ENCODE measurements around the gene ENPEP. TPM values are rescaled to one million over a fixed set of nuclear protein-coding genes. Genes with fewer than 3 reads are reported as not detected.
A peak's percentile ranks its signal among the peaks of the same experiment; 100 is the strongest.

The ENPEP gene
- total and polyA plus RNA-seq, 8 donors = 0.19 to 11.9 (median 0.45) TPM; not detected in 1

GRCh38 chr4:110514889-110515479, 39.0 kb downstream of the ENPEP start:
- peak in 1 of 2 donors; percentile 31 for DNase-seq
- TF ChIP-seq CTCF (IDR thresholded peaks at IDR 0.05) (peak in 4 of 7 experiments; percentile 52 to 73 (median 56)), POLR2A (IDR thresholded peaks at IDR 0.05) (no peak), EP300 (IDR thresholded peaks at IDR 0.05) (no peak), POLR2AphosphoS5 (IDR thresholded peaks at IDR 0.05) (no peak)
- intact Hi-C loops (cut with DNase I; ENCODE audit: low total_unique reads) = loop anchor here (5.0 kb wide), 1 partner anchor 513 kb away; no protein-coding TSS in a partner anchor
- Histone ChIP-seq H3K36me3 (no peaks in the 10 kb centered on the region), H3K4me1 (peaks cover 0 to 12% (median 5%) of the 10 kb centered on the region in 4 donors), H3K27ac (no peak overlapping the region), H3K4me3 (no peak overlapping the region), H3K27me3 (no peaks in the 10 kb centered on the region), H3K9me3 (no peaks in the 10 kb centered on the region)

- Histone ChIP-seq H3K4me1 (peaks cover 0 to 12% (median 5%) of the 10 kb centered on the region in 4 donors), H3K9me3 (no peaks in the 10 kb centered on the region), H3K27me3 (peaks cover 0 to 6% (median 0%) of the 10 kb centered on the region in 3 donors), H3K36me3 (no peaks in the 10 kb centered on the region), H3K4me3 (peak overlapping the region; percentile 39 to 50 (median 48)), H3K27ac (peak overlapping the region in 2 of 5 donors; percentile 49 to 69)
- no peak for TF ChIP-seq EP300 (IDR thresholded peaks at IDR 0.05)
- TF ChIP-seq POLR2A (IDR thresholded peaks at IDR 0.05) = no peak
- no peak for TF ChIP-seq CTCF (IDR thresholded peaks at IDR 0.05)
- 44 to 59% (median 49%) methylated on average over 5 of the region's 5 CpGs for WGBS, 5 donors
- intact Hi-C loops (cut with DNase I; ENCODE audit: low total_unique reads) = loop anchor here (5.0 kb wide), 1 partner anchor 513 kb away; no protein-coding TSS in a partner anchor
- DNase-seq = no peak
Observed at GRCh38 chr4:110515676-110516075, 39.7 kb downstream of the ENPEP start.

GRCh38 chr4:110516106-110516922, 40.4 kb downstream of the ENPEP start:
- intact Hi-C loops (cut with DNase I; ENCODE audit: low total_unique reads) = loop anchor here (5.0 kb wide), 1 partner anchor 514 kb away; no protein-coding TSS in a partner anchor
- peak overlapping the region in 3 of 5 donors; percentile 26 to 69 (median 49) for H3K27ac ChIP-seq
- peaks cover 0 to 12% (median 0%) of the 10 kb centered on the region in 3 donors for H3K27me3 ChIP-seq
- peak; percentile 86 to 90 for DNase-seq
- peak overlapping the region; percentile 39 to 50 (median 48) for H3K4me3 ChIP-seq
- 7 to 13% (median 8%) methylated on average over 8 of the region's 8 CpGs for WGBS, 5 donors
- H3K9me3 ChIP-seq = no peaks in the 10 kb centered on the region
- peaks cover 0 to 12% (median 5%) of the 10 kb centered on the region in 4 donors for H3K4me1 ChIP-seq
- no peaks in the 10 kb centered on the region for H3K36me3 ChIP-seq
- no peak for TF ChIP-seq EP300 (IDR thresholded peaks at IDR 0.05)
- peak in 5 of 7 experiments; percentile 61 to 84 (median 74) for TF ChIP-seq CTCF (IDR thresholded peaks at IDR 0.05)
- TF ChIP-seq POLR2A (IDR thresholded peaks at IDR 0.05) = no peak
- TF ChIP-seq POLR2AphosphoS5 (IDR thresholded peaks at IDR 0.05) = peak in 2 of 3 donors; percentile 21 to 39

- no peaks in the 10 kb centered on the region for H3K36me3 ChIP-seq
- peaks cover 0 to 12% (median 5%) of the 10 kb centered on the region in 4 donors for H3K4me1 ChIP-seq
- H3K27ac ChIP-seq = no peak overlapping the region
- peaks cover 0 to 21% (median 0%) of the 10 kb centered on the region in 3 donors for H3K27me3 ChIP-seq
- peak in 5 of 7 experiments; percentile 12 to 69 (median 56) for TF ChIP-seq CTCF (IDR thresholded peaks at IDR 0.05)
- TF ChIP-seq EP300 (IDR thresholded peaks at IDR 0.05) = no peak
- peak in 1 of 2 donors; percentile 32 for DNase-seq
- intact Hi-C loops (cut with DNase I; ENCODE audit: low total_unique reads) = loop anchor here (5.0 kb wide), 1 partner anchor 517 kb away; no protein-coding TSS in a partner anchor
- no peak overlapping the region for H3K4me3 ChIP-seq
- H3K9me3 ChIP-seq = no peaks in the 10 kb centered on the region
- WGBS, 5 donors = 69 to 99% (median 82%) methylated on average over 2 of the region's 2 CpGs
Observed at GRCh38 chr4:110518889-110519490, 43.0 kb downstream of the ENPEP start.

All from stomach (tissue), 9 donors.